KBM-7 (cell line): ENCODE data around the gene IFNG-AS1.
A peak's percentile ranks its signal among the peaks of the same experiment; 100 is the strongest.

Experiments
- DNase-seq: peaks from one replicate; pipeline ENCODE4 v3.0.0-alpha.2; 2015
- in situ Hi-C: fragments of 300-500 bp; cut with MboI; formaldehyde crosslinking; loops from 2 replicates; pipeline ENCODE4 v1.14.3; 2020; ENCODE audit warnings: low sequenced_read_pairs, low pct_unique_long_range_greater_than_20kb, mixed read lengths

Gene IFNG-AS1

DNA sequence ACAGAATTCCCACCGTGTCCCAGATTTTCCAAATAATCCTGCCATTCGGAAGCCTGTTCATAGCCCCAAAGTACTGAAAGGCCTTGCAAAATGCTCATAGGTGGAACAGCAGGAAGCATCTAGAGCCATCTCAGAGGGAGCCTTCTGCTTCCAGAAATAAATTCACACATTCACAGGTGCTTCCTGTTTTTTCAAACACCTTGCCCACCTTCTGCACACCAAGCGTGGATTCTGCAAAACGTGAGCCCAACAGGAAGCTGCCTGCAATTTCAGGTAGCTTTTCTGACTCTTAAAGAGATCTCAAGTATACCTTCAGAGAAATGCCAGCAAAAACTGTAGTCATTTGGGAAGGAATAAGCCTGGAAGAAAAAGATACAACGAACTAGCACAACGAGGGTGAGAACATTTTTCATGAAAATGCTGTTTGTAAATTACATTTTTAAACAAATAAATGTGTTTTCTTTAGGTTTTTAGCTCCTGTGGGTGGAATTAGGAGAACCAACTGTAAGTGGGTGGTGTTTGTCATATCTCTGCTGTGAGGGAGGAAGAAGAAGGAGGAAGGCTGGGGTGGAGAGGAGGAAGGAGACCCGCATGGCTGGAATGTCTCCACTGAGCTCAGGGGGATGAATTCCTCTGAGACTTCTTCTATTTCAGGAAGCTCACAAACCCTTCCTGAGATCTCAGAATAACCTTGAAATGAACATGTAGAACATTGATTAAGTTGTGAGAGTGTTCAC lies at the start of gene IFNG-AS1:
TSS of gene IFNG-AS1 (plus strand) at position 264 of the 737 bp plus-strand sequence.
- peak; percentile 6 for DNase-seq
- in situ Hi-C loops: no loop called here

DNA sequence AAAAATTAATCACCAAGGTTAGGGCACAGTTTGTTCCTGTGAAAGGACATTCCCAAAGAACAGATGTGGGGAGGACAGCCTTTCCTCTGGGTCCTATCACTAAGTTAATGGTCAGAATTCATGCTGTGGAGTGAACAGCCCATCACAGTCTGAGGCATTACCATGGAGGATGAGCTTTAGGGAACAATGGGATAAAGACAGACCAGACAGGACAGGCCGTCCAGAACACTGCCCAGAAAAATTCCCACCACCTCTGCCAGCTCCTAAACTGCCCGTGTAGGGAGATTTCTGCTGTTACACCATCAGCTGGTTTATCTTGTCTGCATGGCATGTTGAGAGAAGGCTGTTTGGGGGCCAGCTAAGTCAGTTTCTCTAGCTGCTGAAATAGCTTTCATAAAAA lies 49.6 kb upstream of the IFNG-AS1 start:
- DNase-seq: no peak
- in situ Hi-C loops: no loop called here

DNA sequence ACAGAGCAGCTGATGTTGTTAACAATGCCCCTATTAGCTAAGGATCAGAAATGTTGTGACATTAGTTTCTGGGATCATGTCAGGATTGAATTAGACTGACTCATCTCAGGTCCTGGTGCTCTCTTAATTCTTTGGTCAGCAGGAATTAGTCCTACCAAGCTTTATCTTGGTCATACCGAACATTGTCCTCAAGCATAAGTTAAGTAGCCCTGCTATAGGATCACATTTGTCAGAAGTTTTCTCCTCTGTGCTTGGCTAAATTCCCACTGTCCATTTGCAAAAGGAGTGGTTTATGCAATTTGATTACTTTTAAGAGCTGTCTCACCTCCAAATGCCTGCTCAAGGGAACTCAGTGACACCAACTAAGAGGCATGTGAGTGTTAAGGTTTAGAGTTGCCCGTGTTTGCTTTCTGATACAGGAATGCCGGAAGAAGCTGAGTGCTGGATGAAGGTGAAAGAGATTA lies 48.4 kb upstream of the IFNG-AS1 start:
- in situ Hi-C loops: no loop called here

DNA sequence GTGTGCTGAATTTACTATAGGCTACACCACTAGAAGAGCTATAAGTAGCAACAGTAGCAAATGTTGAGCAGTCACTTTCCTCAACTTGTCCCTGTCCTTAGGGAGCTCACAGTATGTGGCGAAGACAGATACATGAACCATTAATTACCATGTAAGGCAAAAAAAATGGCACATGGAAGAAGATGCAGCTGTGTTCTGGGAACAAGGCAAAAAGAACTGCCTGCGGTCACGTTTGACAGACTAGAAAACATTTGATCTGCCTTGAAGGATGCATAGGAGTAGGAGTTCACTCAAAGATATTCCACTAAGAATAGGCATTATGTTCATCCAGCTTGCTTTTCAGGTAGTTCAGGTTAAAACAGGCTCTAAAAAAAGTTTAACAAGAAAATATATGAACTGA lies 46.5 kb upstream of the IFNG-AS1 start:
- DNase-seq: no peak
- in situ Hi-C loops: no loop called here

More for the DNA sequence above, 48.4 kb upstream of the IFNG-AS1 start:
- no peak for DNase-seq

DNA sequence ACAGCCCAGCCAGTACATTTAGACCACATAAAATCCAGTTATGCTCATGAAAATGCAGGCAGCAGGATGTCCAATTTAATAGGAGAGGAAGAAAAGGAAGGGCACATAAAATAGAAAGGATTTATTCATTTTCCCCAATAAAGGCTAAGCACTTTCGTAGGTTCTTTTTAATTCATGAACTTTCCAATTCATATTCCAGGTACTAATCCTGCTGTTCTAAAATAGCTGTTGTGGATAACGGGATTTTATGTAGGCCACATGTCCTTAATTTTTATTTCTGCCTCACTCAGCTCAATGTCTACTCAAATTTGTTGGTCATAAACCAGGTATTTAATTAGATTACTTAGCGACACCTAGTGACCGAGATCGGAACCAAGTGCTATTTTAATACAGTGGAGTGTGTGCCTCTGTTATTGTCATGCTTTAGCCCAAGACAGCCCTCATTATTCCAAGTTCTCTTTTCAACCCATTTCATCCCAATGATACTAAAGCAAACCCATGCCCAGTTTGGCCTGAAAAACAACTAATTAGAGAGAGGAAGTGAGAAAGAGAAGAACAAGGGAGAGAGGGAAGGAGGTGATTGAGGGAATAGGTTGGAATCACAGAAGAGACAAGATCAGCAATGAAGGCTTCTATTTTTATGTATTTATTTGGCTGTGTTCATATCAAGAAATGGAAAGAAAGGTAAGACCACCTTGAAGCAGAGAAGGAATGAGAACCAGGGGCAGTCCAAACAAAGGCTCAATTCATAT lies 45.9 kb upstream of the IFNG-AS1 start:
- peak; percentile 70 for DNase-seq
- in situ Hi-C loops: no loop called here

DNA sequence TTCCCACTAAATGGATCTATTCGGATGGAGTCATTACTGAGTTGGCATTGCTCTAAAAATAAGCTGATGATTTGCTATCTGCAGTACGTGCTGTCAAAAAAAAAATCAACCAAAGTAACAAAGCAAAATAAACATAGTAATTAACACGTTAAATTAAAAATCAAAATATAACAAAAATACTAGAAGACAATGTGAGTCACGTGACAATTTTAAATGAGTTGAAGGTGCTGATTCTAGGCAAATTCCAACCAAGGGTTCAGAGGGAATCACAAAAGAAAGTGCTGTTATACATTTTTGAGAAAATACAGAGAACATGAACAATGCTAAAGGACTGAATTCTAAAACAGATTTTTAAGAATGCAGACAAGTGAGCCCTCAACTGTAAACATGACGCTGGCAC lies 45.2 kb upstream of the IFNG-AS1 start:
- DNase-seq: no peak
- in situ Hi-C loops: no loop called here

DNA sequence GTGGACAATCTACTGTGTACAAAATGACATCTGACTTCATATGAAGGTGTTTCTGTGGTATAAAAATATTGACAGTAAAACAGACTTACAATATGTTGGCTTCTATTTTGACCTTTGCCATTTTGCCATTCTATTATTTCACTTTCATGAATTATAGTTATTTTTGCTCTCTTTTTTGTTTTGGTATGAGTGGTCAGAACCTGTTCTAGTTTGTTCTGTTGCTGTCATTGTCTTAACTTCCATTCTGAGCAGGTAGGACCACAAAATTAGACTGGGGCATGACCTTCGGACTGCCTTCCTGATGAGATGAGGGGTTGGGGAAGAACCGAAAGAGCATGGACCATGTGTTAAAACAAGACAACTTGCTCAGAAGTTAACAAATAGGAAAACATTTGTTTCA lies 36.5 kb upstream of the IFNG-AS1 start:
- no peak for DNase-seq
- in situ Hi-C loops: no loop called here

DNA sequence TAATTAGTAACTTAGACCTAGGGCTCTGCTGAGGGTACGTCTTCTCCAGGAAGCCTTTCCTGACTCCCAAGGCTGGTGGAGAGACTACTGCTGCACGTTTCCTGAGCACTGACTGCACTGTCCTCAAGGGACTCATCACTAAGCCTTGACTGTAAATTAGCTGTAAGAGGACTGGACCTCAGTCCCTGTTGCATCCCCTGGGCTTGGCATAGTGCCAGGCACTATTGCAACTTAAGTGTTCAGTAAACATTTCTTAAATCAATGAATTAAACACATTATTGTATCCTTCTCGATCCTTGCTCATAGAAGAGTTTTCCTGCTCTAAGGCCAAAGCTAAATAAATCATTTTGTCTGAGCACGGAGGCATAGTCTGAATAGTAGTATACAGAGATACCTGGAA lies 31.9 kb upstream of the IFNG-AS1 start:
- in situ Hi-C loops: no loop called here
- DNase-seq: no peak

DNA sequence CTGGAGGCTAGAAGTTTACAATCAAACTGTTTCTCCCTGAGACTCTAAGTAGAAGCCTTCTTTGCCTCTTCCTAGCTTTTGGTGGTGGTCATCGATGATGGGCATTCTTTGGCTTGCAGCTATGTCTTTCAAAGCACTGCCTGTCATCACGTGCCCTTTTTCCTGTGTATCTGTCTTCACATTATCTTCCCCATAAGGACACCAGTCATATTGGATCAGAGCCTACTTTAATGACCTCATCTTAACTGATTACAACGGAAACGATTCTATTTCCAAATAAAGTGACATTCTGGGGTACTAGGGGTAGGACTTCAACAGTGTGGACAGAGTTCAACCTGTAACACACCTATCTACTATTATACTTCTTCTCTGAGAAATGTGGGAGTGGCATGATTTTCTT lies 31.1 kb upstream of the IFNG-AS1 start:
- in situ Hi-C loops: no loop called here
- DNase-seq: no peak

DNA sequence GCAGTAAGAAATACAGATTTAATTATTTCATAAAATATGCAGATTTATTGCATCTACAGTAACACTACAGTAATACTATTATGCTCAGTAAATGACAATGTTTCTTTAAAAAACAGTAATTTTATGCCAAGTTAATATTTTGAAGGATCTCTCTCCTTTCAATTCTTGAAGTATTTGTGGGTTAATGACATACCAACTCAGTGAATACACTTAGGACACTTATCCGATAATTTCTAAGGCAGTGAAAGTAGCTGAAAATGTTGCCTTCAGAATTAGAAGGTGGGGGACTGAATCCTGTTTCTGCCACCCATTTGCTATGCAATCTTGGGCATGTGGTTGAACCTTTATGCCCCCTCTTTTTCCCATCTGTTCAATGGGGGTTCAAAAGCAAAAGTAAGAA lies 24.8 kb upstream of the IFNG-AS1 start:
- no peak for DNase-seq

DNA sequence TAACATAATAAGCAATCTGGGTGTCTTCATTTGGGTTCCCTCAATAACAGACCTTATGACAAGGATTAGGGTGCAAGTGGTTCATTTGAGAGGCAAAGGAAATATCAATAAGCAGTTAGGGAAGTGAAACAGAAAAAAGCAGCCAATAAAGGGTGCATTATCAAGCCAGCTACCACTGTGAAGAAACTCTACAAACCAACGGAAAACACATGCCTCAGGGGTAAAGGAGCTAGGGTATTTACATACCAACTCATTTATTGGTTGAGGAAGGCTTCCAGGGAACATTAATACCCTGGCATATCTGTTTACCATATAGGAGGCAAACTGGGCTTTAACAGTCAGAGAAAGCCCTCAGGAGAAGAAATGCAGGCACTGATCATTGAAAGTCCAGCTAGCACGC lies 22.7 kb upstream of the IFNG-AS1 start:
- no peak for DNase-seq
- in situ Hi-C loops: no loop called here

More for the DNA sequence above, 24.8 kb upstream of the IFNG-AS1 start:
- in situ Hi-C loops: no loop called here

DNA sequence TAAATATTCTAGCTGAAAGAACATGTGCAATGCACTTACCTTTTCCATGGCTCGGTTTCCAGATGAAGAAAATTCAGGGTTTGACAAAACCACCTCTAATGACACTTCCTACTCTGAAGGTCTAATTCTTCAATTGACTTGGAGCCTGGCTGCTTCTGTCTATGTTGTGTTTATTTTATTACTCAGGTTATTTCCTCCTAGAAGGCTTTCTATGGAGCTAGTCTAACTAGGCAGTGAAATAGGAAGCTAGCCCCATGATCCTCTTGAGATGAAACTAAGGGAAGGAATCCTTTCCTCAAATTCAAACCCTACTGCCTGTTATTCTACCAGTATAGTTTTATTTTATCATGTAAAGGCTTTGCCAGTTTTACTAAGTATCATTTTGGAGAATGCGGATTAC lies 20.9 kb upstream of the IFNG-AS1 start:
- in situ Hi-C loops: no loop called here
- DNase-seq: no peak

DNA sequence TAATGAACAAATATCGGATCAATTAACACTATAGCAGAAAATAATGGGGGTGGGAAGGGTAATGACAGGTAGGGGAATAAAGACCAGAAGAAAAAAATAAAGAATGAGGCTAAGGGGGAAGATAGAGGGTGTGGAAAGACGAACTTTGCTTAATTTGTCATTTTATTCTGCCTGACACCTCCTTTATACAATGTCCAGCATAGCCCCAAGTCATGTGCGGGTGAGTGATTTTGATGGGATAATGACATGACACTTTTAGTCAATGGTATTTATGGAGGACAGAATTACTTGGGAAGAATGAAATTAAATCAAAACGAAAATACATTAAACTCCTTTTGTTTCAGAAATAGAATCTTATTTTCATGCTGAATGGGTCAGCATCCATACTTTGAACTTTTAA lies 20.5 kb upstream of the IFNG-AS1 start:
- in situ Hi-C loops: no loop called here
- no peak for DNase-seq

DNA sequence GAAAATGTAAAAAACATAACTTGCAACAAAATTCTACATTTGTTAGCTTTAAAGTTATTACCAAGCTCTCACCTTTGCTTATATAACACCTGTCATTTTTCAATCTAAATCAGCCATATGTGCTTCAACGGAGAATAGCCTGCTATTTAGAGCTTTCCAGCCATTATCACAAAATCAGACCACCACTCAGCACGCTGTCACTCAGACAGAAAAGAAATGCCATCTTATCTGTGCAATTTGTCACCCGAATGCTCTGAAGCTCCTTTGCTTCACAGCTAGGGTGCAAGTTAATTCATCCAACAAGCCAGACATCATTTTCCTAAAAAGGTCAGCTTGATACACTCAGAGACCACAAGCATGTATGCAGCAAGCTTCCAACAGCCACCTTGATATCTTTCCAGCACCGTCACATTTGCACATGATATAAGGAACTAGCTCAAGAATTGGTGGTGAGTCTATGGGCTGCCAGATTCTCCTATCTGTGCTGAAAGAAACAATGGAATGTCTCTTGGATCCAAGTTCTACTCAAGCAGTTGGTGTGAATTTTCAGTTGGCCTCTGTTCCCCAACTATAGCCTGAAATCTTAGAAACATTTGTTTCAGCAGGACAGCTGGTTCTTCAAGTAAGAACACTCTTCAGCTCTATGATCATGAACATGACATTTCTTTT lies 20.0 kb upstream of the IFNG-AS1 start:
- in situ Hi-C loops: no loop called here
- DNase-seq: no peak

DNA sequence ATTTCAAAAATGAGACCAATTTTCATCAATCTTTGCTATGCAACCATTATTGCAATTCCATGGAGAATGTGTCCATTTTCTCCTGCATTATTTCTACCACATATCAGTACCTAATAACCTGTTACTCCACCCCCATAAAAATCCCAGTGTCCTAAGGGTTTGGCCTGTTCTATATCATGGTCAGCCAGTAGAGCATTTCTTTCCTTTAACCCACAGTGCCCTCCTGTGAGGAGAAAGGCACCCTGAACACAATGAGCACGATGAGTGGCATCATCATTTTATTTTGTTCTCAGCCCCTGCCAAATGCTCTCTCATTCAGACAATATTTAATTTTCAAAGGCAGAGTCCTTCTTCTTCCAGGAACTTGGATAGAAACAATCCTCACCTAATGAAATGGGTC lies 11.6 kb upstream of the IFNG-AS1 start:
- in situ Hi-C loops: no loop called here
- no peak for DNase-seq

DNA sequence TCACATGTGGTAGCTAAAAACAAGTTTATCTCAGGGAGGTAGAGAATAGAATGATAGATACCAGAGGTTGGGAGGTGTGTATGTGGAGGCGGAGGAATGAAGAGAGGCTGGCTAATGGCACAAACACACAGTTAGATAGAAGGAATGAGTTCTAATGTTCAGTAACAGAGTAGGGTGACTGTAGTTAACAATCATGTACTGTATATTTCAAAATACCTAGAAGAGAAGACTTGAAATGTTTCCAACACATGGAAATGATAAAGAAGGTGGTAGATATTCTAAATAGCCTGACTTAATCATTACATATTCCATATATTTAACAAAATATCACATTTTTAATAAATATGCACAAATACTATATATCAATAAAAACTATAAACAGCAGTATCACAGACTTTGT lies 8.9 kb upstream of the IFNG-AS1 start:
- in situ Hi-C loops: no loop called here
- no peak for DNase-seq

DNA sequence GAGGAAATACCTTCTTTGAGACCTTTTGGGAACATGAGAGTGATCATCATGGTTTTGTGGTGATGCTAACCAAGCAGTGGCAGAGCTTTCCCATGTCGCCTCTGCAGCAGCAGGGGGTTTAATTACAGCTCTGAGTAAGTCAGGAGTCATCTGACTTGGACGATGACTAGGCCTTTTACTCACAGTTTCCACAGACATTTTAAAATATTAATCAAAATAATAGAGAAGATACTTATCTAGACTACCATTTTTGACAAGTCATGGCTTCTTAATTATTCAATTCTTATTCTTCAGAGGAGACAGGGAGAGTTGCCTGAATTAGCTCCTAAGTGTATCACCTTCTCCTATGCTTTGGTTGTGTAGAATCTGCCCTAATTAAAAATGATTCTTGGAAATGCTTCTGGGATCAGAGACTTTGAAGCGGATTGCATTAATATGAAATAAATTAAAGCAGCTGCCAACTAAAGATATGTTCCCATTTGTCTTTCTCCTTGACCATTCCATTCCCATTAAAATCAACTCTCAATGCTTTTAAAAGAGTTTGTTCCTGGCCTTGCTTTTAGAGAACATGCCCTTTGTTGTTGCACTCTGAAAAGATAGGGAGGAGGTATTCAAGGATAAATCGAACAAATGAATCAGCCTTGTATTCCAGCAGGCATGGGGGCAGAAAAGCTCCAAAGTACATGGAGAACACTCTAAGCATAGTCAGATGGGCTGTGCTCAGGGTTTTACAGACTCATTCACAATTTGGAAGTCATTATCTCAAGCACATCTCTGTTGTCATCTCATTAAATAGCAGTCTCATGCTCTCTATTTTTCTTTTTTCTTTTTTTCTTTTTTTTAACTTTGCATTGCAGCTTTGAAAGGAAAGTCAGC lies 7.7 kb upstream of the IFNG-AS1 start:
- in situ Hi-C loops: no loop called here
- no peak for DNase-seq

DNA sequence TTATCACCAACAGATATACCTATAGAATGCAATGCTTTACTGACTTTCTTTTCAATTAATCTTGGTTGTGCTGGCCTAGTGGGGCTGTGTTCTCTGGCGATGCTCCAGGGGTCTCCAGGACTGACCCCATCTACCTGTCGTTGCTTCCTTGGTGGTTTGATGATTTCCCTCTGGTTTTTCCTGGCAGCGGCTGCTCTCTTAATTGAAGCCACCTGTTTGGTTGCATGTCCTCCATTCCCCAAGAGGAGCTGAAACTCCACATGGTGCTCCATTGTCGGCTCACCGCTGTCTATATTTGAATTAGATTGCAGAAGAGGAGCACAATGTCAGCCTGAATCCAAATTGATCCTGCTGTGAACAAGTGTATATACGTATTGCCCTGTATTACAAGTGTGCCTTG lies 7.1 kb upstream of the IFNG-AS1 start:
- no peak for DNase-seq

DNA sequence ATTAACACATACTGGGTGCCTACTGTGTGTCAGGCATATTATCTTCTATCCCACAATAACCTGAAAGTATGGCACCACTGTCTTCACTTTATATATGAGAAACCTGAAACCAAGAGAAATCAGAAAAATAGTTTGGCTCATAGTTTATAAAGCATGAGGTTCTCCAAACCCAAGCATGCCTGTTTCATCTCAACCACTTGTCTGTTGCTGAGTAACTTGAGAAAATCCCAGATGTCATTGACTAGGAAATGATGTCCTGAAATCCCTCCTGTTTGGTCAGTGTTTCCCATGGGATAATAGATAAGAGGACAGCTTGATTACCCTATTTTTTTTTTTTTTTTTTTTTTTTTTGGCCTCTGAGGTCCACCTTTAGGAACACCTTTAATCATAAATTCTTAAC lies 2.6 kb upstream of the IFNG-AS1 start:
- no peak for DNase-seq
- in situ Hi-C loops: no loop called here

More for the DNA sequence above, 7.1 kb upstream of the IFNG-AS1 start:
- in situ Hi-C loops: no loop called here
